HG02610 (cell line): ENCODE measurements around the gene MAPRE2.
"Not testable (repeated sequence)": the region's sequence is repeated elsewhere in the genome, so short reads cannot be mapped to it uniquely, and the experiment has no call there.

Experiments
- ATAC-seq: cut with Tn5 transposase; IDR thresholded peaks from one replicate; pipeline ENCODE4 v1.9.1; 2021; ENCODE audit warnings: mild to moderate bottlenecking, moderate library complexity; ENCODE audit not compliant: unreplicated experiment

The MAPRE2 gene

GRCh38 chr18:35142275-35142615, 101.0 kb downstream of the MAPRE2 start:
- no peak for ATAC-seq

GRCh38 chr18:35143622-35144596, 102.7 kb downstream of the MAPRE2 start:
- ATAC-seq = no peak

- ATAC-seq = no peak
These were observed 103.5 kb downstream of the MAPRE2 start for GRCh38 chr18:35144698-35145097.

GRCh38 chr18:35150195-35150594, 109.0 kb downstream of the MAPRE2 start:
- not testable (repeated sequence) for ATAC-seq

GRCh38 chr18:35153609-35154272, 112.5 kb downstream of the MAPRE2 start:
- no peak for ATAC-seq

- no peak for ATAC-seq
These were observed 114.3 kb downstream of the MAPRE2 start for GRCh38 chr18:35155398-35156117.

- ATAC-seq = no peak
These were observed 116.0 kb downstream of the MAPRE2 start for GRCh38 chr18:35157181-35157580.

- ATAC-seq = peak; percentile 64
These were observed 117.7 kb downstream of the MAPRE2 start for GRCh38 chr18:35158728-35159450.

GRCh38 chr18:35159782-35160181, 118.6 kb downstream of the MAPRE2 start:
- peak; percentile 81 for ATAC-seq

- no peak for ATAC-seq
These were observed 120.3 kb downstream of the MAPRE2 start for GRCh38 chr18:35161485-35161884.

GRCh38 chr18:35161934-35162333, 120.7 kb downstream of the MAPRE2 start:
- no peak for ATAC-seq

- no peak for ATAC-seq
These were observed 121.9 kb downstream of the MAPRE2 start for GRCh38 chr18:35163014-35163539.

- no peak for ATAC-seq
These were observed 122.5 kb downstream of the MAPRE2 start for GRCh38 chr18:35163721-35164120.

GRCh38 chr18:35164133-35164532, 122.9 kb downstream of the MAPRE2 start:
- ATAC-seq = no peak

GRCh38 chr18:35167332-35167731, 126.1 kb downstream of the MAPRE2 start:
- ATAC-seq = no peak

GRCh38 chr18:35167857-35168256, 126.6 kb downstream of the MAPRE2 start:
- no peak for ATAC-seq

- not testable (repeated sequence) for ATAC-seq
These were observed 129.1 kb downstream of the MAPRE2 start for GRCh38 chr18:35170323-35170722.

GRCh38 chr18:35171315-35171987, 130.2 kb downstream of the MAPRE2 start:
- ATAC-seq = no peak

- ATAC-seq = no peak
These were observed 130.8 kb downstream of the MAPRE2 start for GRCh38 chr18:35172009-35172408.

GRCh38 chr18:35172451-35173035, 131.3 kb downstream of the MAPRE2 start:
- no peak for ATAC-seq
